ENCODE results near the gene SNAP25. TPM values are rescaled to one million over a fixed set of nuclear protein-coding genes. Genes with fewer than 3 reads are reported as not detected.

SNAP25 gene
- total RNA-seq, 1 experiment from 2014 or later, result 0.39 TPM

- BruUV-seq (replicated peaks), result no TSS peak
- DNase-seq (ENCODE audit: low read depth, low spot score), result no peak
- CTCF ChIA-PET, result no interaction called here
- H3K4me3 ChIP-seq (replicated peaks in 1 of 2; ENCODE audit: low read depth in 1 of 2, low read length in 2 of 2), result no peak overlapping the region
- no peak overlapping the region for H3K9ac ChIP-seq (ENCODE audit: low read length)
- no peaks in the 10 kb centered on the region for H3K9me3 ChIP-seq (ENCODE audit: control insufficient read depth in 1 of 2, insufficient read depth in 1 of 2, low read depth in 1 of 2, low read length in 2 of 2)
- no peak overlapping the region for H2AFZ ChIP-seq (ENCODE audit: low read depth, low read length, poor library complexity, severe bottlenecking)
- H4K20me1 ChIP-seq (ENCODE audit: insufficient read depth), result no peaks in the 10 kb centered on the region
- H3K36me3 ChIP-seq (ENCODE audit: control insufficient read depth in 1 of 2, insufficient read depth in 2 of 2, low read length in 2 of 2), result no peaks in the 10 kb centered on the region
- no peaks in the 10 kb centered on the region for H3K79me2 ChIP-seq (ENCODE audit: insufficient read depth, low read length)
- H3K9me2 ChIP-seq (ENCODE audit: insufficient read depth), result no peaks in the 10 kb centered on the region
- H3K27me3 ChIP-seq (ENCODE audit: insufficient read depth, low read length), result 0 out of 2 replicates have a peak, but pooled peaks cover 10% of the 10 kb centered on the region
- H3K4me2 ChIP-seq (ENCODE audit: low read length), result no peak overlapping the region
- no peak for TF ChIP-seq EGR1 (IDR thresholded peaks at IDR 0.05; ENCODE audit: low read depth)
- TF ChIP-seq POLR2AphosphoS5 (IDR thresholded peaks at IDR 0.05; ENCODE audit: low read depth, low read length), result no peak
- TF ChIP-seq SRF (IDR thresholded peaks at IDR 0.05; ENCODE audit: low read depth), result no peak
- no peak for TF ChIP-seq POLR2A (IDR thresholded peaks at IDR 0.05; ENCODE audit: borderline replicate concordance, extremely low read depth, insufficient read depth, insufficient read length)
- no peak for TF ChIP-seq ELF1 (IDR thresholded peaks at IDR 0.05; ENCODE audit: borderline replicate concordance, low read depth)
- TF ChIP-seq CBX3 (IDR thresholded peaks at IDR 0.05; ENCODE audit: low read depth), result no peak
- TF ChIP-seq CEBPB (IDR thresholded peaks at IDR 0.05; ENCODE audit: low read depth), result no peak
- ATAC-seq, result no peak
- POLR2A ChIA-PET, result no interaction called here
- no peak overlapping the region for H3K27ac ChIP-seq (ENCODE audit: low read depth, low read length)
- intact Hi-C loops (cut with micrococcal nuclease), result no loop called here
- H3K4me1 ChIP-seq (ENCODE audit: control insufficient read depth in 1 of 2, insufficient read depth in 2 of 2, low read length in 2 of 2), result no peaks in the 10 kb centered on the region
- RAD21 ChIA-PET (ENCODE audit: low non-redundant PET in 1 of 2, low total read pairs in 2 of 2, uncharacterized antibody in 2 of 2, unreplicated experiment in 2 of 2), result no interaction called here
Measured at GRCh38 chr20:10288954-10289646, 70.5 kb downstream of the SNAP25 start.

GRCh38 chr20:10291568-10292248 lies 73.1 kb downstream of the SNAP25 start:
- ATAC-seq, result no peak
- no peaks in the 10 kb centered on the region for H3K79me2 ChIP-seq (ENCODE audit: insufficient read depth, low read length)
- no peaks in the 10 kb centered on the region for H3K36me3 ChIP-seq (ENCODE audit: control insufficient read depth in 1 of 2, insufficient read depth in 2 of 2, low read length in 2 of 2)
- no peak overlapping the region for H3K4me3 ChIP-seq (replicated peaks in 1 of 2; ENCODE audit: low read depth in 1 of 2, low read length in 2 of 2)
- ChIA-PET RAD21 (ENCODE audit: low non-redundant PET in 1 of 2, low total read pairs in 2 of 2, uncharacterized antibody in 2 of 2, unreplicated experiment in 2 of 2) (no interaction called here), POLR2A (no interaction called here), CTCF (no interaction called here)
- no peaks in the 10 kb centered on the region for H3K9me2 ChIP-seq (ENCODE audit: insufficient read depth)
- H4K20me1 ChIP-seq (ENCODE audit: insufficient read depth), result no peaks in the 10 kb centered on the region
- no TSS peak for BruUV-seq (replicated peaks)
- intact Hi-C loops (cut with micrococcal nuclease), result no loop called here
- no peak for DNase-seq (ENCODE audit: low read depth, low spot score)
- H3K9me3 ChIP-seq (ENCODE audit: control insufficient read depth in 1 of 2, insufficient read depth in 1 of 2, low read depth in 1 of 2, low read length in 2 of 2), result no peaks in the 10 kb centered on the region
- no peak overlapping the region for H3K4me2 ChIP-seq (ENCODE audit: low read length)
- H3K4me1 ChIP-seq (ENCODE audit: control insufficient read depth in 1 of 2, insufficient read depth in 2 of 2, low read length in 2 of 2), result no peaks in the 10 kb centered on the region
- H2AFZ ChIP-seq (ENCODE audit: low read depth, low read length, poor library complexity, severe bottlenecking), result no peak overlapping the region
- no peak for TF ChIP-seq YY1 (IDR thresholded peaks at IDR 0.05; ENCODE audit: extremely low read depth, insufficient replicate concordance, low read depth, low read length)
- TF ChIP-seq, protein P1, sequence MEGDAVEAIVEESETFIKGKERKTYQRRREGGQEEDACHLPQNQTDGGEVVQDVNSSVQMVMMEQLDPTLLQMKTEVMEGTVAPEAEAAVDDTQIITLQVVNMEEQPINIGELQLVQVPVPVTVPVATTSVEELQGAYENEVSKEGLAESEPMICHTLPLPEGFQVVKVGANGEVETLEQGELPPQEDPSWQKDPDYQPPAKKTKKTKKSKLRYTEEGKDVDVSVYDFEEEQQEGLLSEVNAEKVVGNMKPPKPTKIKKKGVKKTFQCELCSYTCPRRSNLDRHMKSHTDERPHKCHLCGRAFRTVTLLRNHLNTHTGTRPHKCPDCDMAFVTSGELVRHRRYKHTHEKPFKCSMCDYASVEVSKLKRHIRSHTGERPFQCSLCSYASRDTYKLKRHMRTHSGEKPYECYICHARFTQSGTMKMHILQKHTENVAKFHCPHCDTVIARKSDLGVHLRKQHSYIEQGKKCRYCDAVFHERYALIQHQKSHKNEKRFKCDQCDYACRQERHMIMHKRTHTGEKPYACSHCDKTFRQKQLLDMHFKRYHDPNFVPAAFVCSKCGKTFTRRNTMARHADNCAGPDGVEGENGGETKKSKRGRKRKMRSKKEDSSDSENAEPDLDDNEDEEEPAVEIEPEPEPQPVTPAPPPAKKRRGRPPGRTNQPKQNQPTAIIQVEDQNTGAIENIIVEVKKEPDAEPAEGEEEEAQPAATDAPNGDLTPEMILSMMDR (IDR thresholded peaks at IDR 0.05 in 2 of 3, conservative IDR thresholded peaks at IDR 0.05 in 1 of 3; ENCODE audit: borderline replicate concordance in 1 of 3, insufficient read depth in 1 of 3, low read depth in 2 of 3, low read length in 2 of 3), result no peak
- no peak for TF ChIP-seq CEBPB (IDR thresholded peaks at IDR 0.05; ENCODE audit: low read depth)
- no peak for TF ChIP-seq ZNF274 (IDR thresholded peaks at IDR 0.05; ENCODE audit: low read depth, low read length)
- TF ChIP-seq ELF1 (IDR thresholded peaks at IDR 0.05; ENCODE audit: borderline replicate concordance, low read depth), result no peak
- TF ChIP-seq EZH2 (IDR thresholded peaks at IDR 0.05), result no peak
- TF ChIP-seq, protein P2, sequence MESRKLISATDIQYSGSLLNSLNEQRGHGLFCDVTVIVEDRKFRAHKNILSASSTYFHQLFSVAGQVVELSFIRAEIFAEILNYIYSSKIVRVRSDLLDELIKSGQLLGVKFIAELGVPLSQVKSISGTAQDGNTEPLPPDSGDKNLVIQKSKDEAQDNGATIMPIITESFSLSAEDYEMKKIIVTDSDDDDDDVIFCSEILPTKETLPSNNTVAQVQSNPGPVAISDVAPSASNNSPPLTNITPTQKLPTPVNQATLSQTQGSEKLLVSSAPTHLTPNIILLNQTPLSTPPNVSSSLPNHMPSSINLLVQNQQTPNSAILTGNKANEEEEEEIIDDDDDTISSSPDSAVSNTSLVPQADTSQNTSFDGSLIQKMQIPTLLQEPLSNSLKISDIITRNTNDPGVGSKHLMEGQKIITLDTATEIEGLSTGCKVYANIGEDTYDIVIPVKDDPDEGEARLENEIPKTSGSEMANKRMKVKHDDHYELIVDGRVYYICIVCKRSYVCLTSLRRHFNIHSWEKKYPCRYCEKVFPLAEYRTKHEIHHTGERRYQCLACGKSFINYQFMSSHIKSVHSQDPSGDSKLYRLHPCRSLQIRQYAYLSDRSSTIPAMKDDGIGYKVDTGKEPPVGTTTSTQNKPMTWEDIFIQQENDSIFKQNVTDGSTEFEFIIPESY (IDR thresholded peaks at IDR 0.05; ENCODE audit: extremely low read depth, insufficient replicate concordance, low read length), result no peak
- TF ChIP-seq ATF3 (IDR thresholded peaks at IDR 0.05), result no peak
- no peak for TF ChIP-seq RAD21 (IDR thresholded peaks at IDR 0.05; ENCODE audit: low read depth)
- TF ChIP-seq SRF (IDR thresholded peaks at IDR 0.05; ENCODE audit: low read depth), result no peak
- TF ChIP-seq EGR1 (IDR thresholded peaks at IDR 0.05; ENCODE audit: low read depth), result no peak
- H3K27me3 ChIP-seq (ENCODE audit: insufficient read depth, low read length), result no peaks in the 10 kb centered on the region
- no peak overlapping the region for H3K9ac ChIP-seq (ENCODE audit: low read length)
- H3K27ac ChIP-seq (ENCODE audit: low read depth, low read length), result no peak overlapping the region
